HG03159 (cell line): ENCODE results near the gene SMYD2.

Experiments used
- ATAC-seq: cut with Tn5 transposase; IDR thresholded peaks from one replicate; pipeline ENCODE4 v1.9.1; 2021; ENCODE audit warnings: mild to moderate bottlenecking, moderate library complexity; ENCODE audit not compliant: unreplicated experiment

The SMYD2 gene

GRCh38 chr1:214354440-214355148 is 73.6 kb downstream of the SMYD2 start:
- no peak for ATAC-seq

- ATAC-seq, result no peak
Observed at GRCh38 chr1:214360116-214360515, 79.2 kb downstream of the SMYD2 start.

- ATAC-seq, result no peak
Observed at GRCh38 chr1:214360525-214361164, 79.7 kb downstream of the SMYD2 start.

- ATAC-seq, result no peak
Observed at GRCh38 chr1:214361636-214362035, 80.7 kb downstream of the SMYD2 start.

GRCh38 chr1:214362188-214362882 is 81.4 kb downstream of the SMYD2 start:
- no peak for ATAC-seq

GRCh38 chr1:214363386-214363785 is 82.4 kb downstream of the SMYD2 start:
- ATAC-seq, result no peak

- ATAC-seq, result no peak
Observed at GRCh38 chr1:214364386-214364785, 83.4 kb downstream of the SMYD2 start.

GRCh38 chr1:214364786-214365295 is 83.9 kb downstream of the SMYD2 start:
- no peak for ATAC-seq

GRCh38 chr1:214367841-214368240 is 86.9 kb downstream of the SMYD2 start:
- ATAC-seq, result no peak

GRCh38 chr1:214369364-214369763 is 88.4 kb downstream of the SMYD2 start:
- ATAC-seq, result no peak

- no peak for ATAC-seq
Observed at GRCh38 chr1:214370615-214371014, 89.7 kb downstream of the SMYD2 start.

GRCh38 chr1:214372092-214372491 is 91.1 kb downstream of the SMYD2 start:
- ATAC-seq, result no peak

GRCh38 chr1:214377485-214377884 is 96.5 kb downstream of the SMYD2 start:
- ATAC-seq, result no peak

GRCh38 chr1:214377886-214378285 is 96.9 kb downstream of the SMYD2 start:
- no peak for ATAC-seq

- no peak for ATAC-seq
Observed at GRCh38 chr1:214378492-214378891, 97.5 kb downstream of the SMYD2 start.

GRCh38 chr1:214379236-214379970 is 98.4 kb downstream of the SMYD2 start:
- no peak for ATAC-seq

GRCh38 chr1:214380396-214380795 is 99.4 kb downstream of the SMYD2 start:
- no peak for ATAC-seq

- no peak for ATAC-seq
Observed at GRCh38 chr1:214380986-214381695, 100.2 kb downstream of the SMYD2 start.

- ATAC-seq, result no peak
Observed at GRCh38 chr1:214383381-214384372, 102.7 kb downstream of the SMYD2 start.
